ENCODE results near the gene CFAP100.

DNA sequence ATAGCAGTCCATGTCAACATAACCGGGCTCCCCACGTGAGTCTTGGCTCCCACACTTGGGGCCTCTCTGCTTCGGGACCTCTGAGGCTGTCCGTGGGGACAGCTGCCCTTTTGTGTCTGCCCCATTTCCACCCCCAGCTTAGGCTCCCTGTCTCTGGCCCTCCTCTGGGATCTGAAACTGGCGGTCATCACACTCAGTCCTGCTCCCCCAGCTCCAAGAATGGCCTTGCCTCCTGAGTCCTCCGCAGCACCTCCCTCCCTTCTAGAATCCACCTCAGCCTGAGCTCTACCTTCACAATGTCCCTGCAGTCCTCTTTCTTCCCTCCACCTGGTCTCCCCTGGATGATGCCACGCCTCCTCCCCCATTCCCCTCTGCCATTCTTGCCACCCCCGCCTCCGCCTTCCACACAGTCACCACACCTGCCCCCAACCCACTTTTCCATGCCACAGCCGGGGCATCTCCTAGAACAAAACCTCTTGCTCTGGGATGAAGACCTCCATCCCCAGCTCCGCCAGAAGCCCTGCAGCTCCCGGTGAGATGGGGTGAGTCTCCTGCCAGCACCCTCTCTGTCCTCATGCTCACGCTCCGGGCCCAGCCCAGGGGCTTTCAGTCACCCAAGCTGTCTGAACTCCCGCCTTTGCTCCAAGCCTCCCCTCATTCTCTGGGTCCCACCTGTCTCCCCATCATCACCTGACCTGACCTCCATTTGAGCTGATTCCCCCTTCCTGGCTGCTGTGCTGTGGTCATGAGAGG is 88.0 kb downstream of the CFAP100 start:
- no peak for TF ChIP-seq REST (IDR thresholded peaks at IDR 0.05; ENCODE audit: insufficient read depth in 1 of 2, low read depth in 2 of 2, low read length in 2 of 2)
- no peak for TF ChIP-seq TAF1 (IDR thresholded peaks at IDR 0.05; ENCODE audit: borderline replicate concordance, insufficient read depth, low read length)
- TF ChIP-seq POLR2AphosphoS5 (IDR thresholded peaks at IDR 0.05; ENCODE audit: low read depth, low read length), result no peak
- no peak for TF ChIP-seq SIN3A (IDR thresholded peaks at IDR 0.05; ENCODE audit: borderline replicate concordance, insufficient read depth, low read length)
